GM12865 (cell line): ENCODE results near the gene WNT6.

Source experiments
- DNase-seq: peaks from one replicate; pipeline ENCODE4 v3.0.0; 2010; ENCODE audit warnings: low read depth
- H3K4me3 ChIP-seq: 2 replicates; pipeline ENCODE4 v1.5.1; 2011; ENCODE audit warnings: mild to moderate bottlenecking, low read depth, low read length, control low read depth
- TF ChIP-seq, protein P1 (sequence below): IDR thresholded peaks from 2 replicates; pipeline ENCODE4 v1.5.1; 2011; ENCODE audit warnings: low read length, control low read depth, low read depth, inconsistent platforms; ENCODE audit not compliant: insufficient read depth; ENCODE audit errors: missing control alignments

WNT6 gene

DNA sequence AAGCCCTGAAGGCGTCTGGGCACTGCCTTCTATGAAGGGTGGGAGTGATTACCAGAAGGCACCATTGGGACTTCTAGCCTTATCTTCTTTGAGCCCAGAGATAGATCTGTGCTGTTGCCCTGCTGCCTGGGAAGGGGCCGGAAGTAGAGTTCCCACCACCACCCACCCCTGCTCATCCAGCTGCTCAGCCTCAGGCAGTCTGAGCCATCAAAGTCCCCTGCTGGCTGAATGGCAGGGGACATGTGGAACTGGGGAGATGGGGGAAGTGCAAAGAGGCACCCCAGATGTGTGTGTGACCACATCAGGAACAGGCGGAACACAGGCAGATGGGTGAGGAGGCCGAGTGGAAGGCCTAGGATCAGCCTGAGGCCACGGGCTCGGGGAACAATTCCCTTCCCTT is 17.7 kb downstream of the WNT6 start:
- DNase-seq = no peak
- H3K4me3 ChIP-seq = no peak overlapping the region
- TF ChIP-seq, protein P1, sequence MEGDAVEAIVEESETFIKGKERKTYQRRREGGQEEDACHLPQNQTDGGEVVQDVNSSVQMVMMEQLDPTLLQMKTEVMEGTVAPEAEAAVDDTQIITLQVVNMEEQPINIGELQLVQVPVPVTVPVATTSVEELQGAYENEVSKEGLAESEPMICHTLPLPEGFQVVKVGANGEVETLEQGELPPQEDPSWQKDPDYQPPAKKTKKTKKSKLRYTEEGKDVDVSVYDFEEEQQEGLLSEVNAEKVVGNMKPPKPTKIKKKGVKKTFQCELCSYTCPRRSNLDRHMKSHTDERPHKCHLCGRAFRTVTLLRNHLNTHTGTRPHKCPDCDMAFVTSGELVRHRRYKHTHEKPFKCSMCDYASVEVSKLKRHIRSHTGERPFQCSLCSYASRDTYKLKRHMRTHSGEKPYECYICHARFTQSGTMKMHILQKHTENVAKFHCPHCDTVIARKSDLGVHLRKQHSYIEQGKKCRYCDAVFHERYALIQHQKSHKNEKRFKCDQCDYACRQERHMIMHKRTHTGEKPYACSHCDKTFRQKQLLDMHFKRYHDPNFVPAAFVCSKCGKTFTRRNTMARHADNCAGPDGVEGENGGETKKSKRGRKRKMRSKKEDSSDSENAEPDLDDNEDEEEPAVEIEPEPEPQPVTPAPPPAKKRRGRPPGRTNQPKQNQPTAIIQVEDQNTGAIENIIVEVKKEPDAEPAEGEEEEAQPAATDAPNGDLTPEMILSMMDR = no peak

DNA sequence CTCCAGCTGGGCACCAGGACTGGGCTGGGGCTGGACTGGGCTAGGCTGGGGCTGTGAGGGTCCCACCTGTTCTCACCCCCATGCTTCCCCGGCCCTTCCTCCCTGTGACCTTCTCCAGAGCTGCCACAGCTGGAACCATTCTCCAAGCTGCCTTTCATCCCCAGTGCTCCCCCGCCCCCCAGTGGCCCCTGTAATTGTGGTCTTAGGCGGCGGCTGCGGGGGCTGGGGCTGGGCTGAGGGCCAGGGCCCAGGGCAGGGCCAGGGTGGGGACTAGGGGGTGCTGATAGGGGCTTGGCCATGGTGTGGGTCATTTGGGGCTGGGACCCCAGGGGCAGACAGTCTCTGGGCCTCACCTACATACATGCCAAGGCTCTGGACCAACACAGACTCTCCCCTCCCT is 18.3 kb downstream of the WNT6 start:
- H3K4me3 ChIP-seq = no peak overlapping the region
- TF ChIP-seq, protein P1 = no peak
- DNase-seq = no peak

DNA sequence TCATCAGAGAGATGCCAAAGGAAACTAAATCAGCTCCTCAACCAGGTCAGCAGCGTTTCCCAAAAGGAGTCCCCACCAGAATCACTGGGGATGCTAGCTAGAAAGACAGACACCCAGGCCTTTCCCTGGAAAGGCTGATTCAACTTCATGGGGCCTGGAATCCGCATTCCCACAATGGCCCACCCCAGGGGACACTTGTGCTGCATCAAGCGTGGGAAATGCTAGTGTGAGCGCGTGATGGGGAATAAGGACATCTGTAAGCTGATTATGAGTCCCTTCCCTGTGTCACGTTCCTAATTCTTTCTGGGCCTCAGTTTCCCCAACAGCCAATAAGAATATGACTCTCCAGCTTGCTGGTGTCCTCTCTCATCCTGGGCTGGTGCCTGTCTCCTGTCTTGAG is 18.9 kb downstream of the WNT6 start:
- H3K4me3 ChIP-seq = no peak overlapping the region
- DNase-seq = no peak
- TF ChIP-seq, protein P1 = no peak

DNA sequence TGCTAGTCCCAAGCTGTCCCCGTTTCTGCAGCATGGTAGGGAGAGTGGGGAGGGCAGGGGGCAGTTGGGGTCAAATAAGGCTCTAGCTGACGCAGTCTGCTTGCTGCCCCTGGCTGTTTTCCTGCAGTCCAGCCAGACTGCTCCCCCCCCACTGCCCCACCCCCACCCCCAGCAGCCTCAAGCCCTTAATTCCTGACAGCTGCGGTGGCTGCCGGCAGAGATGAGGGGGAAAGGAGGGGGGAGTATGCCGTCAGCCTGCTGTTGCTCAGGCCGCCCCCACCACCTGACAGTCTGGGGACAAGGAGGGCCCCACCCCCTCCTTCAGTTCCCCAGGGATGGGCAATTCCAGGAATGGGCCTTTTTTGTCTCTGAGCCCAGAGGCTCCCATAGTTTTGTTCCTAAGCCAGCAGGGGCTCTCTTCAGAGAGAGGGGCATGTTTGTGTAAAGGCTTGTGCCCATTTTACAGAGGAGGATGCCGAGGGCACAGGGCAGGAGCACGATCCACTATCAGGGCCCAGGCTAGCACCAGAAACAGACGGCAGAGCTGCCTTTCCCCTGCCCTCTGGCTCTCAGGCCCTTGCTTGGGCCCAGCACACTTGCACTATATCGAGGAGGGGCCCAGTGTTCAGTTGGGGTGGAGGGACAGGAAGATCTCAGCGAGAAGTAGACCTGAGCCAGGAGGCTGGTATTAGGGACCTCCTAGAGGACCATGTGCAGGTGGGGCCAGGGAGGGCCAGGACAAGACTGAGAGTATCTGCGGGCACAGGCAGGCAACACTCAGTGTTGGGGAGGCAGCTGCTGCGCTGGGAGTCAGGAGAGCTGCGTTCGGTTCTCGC is 19.5 kb downstream of the WNT6 start:
- TF ChIP-seq, protein P1 = no peak
- DNase-seq = no peak
- peak overlapping the region; percentile 68 for H3K4me3 ChIP-seq

DNA sequence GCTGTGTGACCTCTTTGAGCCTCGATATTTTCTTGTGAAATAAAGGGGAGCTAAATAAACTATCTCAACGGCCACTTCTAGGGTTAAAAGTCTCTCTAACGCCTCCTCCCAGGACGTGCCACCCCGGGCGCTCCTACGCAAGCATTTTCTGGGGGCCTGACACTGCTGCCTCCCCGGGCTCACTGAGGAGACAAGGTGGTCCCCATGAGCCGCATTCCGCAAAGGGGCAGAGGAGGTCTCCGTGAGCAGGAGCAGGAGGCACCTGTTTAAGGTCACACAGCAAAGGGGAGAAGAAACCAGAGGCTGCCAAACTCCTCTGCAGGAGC is 20.1 kb downstream of the WNT6 start:
- H3K4me3 ChIP-seq = peak overlapping the region; percentile 68
- DNase-seq = no peak

DNA sequence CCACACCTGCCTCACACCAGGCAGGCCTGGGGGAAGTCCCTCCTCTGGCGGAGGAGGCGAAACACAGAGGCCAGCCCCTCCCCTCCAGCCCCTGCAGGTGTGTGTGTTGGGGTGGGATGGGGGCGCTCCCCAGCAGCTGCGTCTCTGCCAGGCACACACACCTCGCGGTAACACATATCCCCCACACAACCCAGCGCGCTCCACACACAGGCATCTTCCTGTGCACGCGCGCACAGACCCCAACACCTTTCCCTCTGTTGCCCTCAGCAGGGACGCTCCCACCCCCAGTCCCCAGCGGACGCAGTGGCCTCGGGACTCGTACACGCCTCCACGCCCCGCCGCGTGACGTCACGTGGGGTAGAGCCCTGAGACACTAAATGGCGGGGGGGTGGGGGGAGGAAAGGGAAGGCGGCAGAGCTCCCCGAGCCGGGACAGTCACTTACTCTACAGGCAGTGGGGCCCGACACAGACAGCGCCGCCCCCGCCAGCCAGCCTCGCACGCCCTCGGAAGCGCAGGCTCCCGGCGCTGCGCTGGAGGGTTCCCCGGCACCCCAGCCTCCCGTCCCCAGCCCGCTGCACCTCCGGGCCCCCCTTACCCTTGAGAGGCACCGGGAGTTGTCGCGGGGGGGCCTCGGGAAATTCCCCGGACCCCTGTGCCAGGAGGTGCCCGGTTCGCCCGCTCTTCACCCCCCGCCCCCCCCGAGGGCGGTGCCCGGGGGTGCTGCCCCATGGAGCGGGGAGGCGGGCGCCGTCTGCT is 20.7 kb downstream of the WNT6 start, which contains the start of gene WNT10A:
WNT10A (plus strand) TSS at position 751 of the 757 bp plus-strand sequence. CDS start 144 bp downstream, outside the sequence.
- peak within 1 kb of the TSS; percentile 68 for H3K4me3 ChIP-seq

More for the DNA sequence above, 20.1 kb downstream of the WNT6 start:
- TF ChIP-seq, protein P1 = no peak

More for the DNA sequence above, 20.7 kb downstream of the WNT6 start, which contains the start of gene WNT10A:
- DNase-seq = peak; percentile 79
- TF ChIP-seq, protein P1 = no peak
